Keratinocyte (primary cell): ENCODE data around the gene SMPD3.

ENCODE experiments used
- CTCF ChIP-seq, 3 experiments: IDR thresholded peaks in 1 of 3; conservative IDR thresholded peaks in 1 of 3; optimal IDR thresholded peaks in 1 of 3; 2 replicates in 2 of 3; 3 replicates in 1 of 3; pipeline versions ENCODE3 to v1.5.1; 2011; ENCODE audit warnings: low read length in 3 of 3, mild to moderate bottlenecking in 3 of 3, moderate library complexity in 2 of 3, control low read depth in 1 of 3, inconsistent platforms in 1 of 3; ENCODE audit not compliant: insufficient read depth in 2 of 3; ENCODE audit errors: extremely low read depth in 1 of 3
- EZH2 ChIP-seq: IDR thresholded peaks from one replicate; pipeline ENCODE4 v1.6.1; 2012; ENCODE audit warnings: inconsistent platforms, mild to moderate bottlenecking, low read length, moderate library complexity

- TF ChIP-seq CTCF (optimal IDR thresholded peaks at IDR 0.05 in 1 of 3, IDR thresholded peaks at IDR 0.05 in 1 of 3, conservative IDR thresholded peaks at IDR 0.05 in 1 of 3; ENCODE audit: extremely low read depth in 1 of 3, insufficient read depth in 2 of 3, low read length in 3 of 3) (no peak), EZH2 (no peak)
These were observed 58.4 kb downstream of the SMPD3 start for GRCh38 chr16:68389750-68390371.
